Germinal center (tissue), 1 donor: ENCODE measurements around the gene NDUFB10.

Source experiments
- DNase-seq: peaks from one replicate; pipeline ENCODE4 v3.0.0; 2012; ENCODE audit warnings: mixed read lengths, low spot score

The NDUFB10 gene

DNA sequence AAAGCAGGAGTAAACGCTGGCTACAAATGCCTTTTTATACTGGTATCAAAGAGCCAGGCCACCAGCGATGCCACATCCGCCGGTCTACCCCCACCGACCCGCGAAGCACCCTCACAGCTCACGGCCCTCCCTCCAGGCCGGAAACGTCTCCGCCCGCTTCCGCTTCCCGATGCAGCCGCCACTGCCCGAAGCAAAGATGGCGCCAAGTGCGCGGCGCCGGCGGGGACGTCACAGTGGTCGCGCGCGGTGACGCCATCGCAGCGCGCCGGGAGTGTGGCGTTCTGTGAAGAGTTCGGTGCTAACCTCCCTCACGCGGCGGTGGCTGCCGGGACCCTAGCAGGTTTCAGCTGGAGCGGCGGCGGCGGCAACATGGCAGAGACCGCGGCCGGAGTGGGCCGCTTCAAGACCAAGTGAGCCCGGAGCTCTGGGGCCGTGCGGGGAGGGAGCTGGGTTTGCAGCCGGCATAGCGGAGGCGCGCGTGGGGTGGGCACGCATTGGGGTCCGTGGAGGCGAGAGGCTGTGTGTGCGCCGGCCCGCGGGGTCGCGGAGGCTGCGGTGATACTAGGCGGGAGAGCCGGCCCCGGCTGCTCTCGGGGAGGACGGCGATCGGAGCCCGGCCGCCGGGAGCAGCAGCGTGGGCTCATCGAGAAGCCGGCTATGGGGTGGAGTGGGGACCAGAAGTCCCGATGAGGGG, 12.6 kb downstream of the NDUFB10 start, which contains the start of gene TBL3:
TSS of gene TBL3 (plus strand) at position 258 of the 694 bp plus-strand sequence. CDS start at position 370, 112 bp downstream.
- DNase-seq, result peak; percentile 93

DNA sequence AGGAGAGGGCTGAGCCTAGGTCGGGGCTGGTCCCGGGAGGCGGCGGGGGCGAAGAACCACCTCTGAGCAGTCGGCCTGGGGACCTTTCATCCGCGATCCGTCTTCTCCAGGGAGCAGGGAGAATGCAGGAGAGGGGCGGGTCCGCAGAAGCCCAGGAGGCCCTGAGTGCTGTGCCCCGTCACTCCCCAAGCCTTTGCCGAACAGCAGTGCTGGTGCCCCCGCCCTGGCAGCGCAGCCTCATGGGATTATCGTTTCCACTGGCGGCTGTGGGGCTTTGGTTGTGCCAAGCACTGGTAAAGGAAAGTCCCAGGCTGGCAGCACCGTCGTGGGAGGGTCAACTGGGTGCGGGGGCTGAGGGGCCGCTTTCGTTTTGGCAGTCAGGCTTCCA, 13.1 kb downstream of the NDUFB10 start:
- DNase-seq, result no peak

DNA sequence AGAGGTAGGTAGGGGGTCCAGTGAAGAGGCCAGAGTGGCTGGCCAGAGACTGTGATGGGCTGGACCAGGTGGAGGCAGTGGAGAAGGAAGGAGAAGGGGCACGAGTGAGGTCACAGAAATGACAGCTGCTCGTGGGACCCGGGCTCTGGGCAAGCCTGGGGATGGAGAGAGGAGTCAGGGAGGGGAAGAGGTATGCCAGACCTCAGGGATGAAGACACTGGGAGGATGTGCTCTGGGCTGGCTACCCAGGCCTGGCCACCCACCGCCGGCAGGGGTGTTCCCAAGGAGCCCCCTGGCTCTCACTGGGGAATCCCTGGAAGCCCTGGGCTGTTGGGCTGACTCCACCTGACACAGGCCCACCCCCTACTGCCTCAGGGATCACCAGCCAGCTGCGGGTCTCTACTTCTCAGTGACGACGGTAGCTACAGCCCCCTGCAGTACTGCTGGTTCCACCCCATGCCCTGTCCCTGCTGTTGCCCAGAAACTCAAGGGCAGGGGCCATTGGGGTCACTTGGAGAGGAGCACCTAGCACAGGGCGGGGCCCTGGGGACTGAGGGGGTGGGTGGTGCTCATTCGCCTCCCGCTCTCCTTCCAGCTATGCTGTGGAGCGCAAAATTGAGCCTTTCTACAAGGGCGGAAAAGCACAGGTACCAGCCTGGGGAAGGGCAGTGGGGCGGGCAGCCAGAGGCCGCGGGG, 14.3 kb downstream of the NDUFB10 start:
- no peak for DNase-seq

DNA sequence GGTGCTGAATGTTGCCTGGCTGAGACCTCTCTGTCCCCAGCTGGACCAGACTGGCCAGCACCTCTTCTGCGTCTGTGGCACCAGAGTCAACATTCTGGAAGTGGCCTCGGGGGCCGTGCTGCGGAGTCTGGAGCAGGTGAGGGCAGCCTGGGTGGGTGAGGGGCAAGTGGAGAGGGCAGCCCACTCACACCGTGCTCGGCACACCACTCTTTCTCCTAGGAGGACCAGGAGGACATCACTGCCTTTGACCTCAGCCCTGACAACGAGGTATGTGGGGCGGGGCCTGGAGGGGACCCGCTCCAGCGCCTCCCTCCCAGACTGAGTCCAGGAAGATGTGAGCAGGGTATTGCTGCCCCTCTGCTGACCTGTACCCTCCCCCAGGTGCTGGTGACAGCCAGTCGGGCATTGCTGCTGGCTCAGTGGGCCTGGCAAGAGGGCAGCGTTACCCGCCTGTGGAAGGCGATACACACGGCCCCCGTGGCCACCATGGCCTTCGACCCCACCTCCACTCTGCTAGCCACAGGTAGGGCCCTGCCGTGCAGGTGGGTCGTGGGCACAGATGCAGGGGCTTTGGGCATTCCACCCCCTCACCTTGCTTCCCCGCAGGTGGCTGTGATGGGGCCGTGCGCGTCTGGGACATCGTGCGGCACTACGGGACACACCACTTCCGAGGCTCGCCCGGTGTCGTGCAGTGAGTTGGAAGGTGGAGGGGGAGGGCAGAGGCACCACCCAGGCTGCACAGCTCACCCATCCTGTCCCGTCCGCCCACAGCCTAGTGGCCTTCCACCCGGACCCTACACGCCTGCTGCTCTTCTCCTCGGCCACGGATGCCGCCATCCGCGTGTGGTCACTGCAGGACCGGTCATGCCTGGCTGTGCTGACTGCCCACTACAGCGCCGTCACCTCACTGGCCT, 15.1 kb downstream of the NDUFB10 start:
- no peak for DNase-seq

DNA sequence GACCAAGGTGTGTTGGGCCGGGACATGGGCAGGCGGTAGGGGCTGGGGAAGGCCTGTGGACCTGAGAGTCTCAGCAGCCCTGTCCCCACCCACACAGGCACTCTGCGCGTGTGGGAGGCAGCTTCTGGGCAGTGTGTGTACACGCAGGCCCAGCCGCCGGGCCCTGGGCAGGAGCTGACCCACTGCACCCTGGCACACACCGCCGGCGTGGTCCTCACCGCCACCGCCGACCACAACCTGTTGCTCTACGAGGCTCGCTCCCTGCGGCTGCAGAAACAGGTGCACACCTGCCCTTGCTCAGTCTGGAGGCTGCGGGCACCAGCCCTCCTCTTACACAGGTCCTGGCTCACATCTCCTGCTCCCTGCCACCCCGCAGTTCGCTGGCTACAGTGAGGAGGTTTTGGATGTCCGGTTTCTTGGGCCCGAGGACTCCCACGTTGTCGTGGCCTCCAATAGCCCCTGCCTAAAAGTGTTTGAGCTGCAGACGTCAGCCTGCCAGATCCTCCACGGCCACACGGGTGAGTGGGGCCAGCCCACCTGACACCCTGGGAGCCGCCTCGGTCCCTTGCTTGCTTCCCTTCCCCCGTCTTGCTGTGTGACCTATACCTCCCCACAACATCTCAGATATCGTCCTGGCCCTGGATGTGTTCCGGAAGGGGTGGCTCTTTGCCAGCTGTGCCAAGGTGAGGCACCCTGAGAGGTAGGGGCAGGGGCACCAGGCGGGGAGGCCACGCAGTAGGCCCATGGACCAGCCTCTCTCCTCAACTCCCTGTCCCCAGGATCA, 16.3 kb downstream of the NDUFB10 start:
- no peak for DNase-seq

DNA sequence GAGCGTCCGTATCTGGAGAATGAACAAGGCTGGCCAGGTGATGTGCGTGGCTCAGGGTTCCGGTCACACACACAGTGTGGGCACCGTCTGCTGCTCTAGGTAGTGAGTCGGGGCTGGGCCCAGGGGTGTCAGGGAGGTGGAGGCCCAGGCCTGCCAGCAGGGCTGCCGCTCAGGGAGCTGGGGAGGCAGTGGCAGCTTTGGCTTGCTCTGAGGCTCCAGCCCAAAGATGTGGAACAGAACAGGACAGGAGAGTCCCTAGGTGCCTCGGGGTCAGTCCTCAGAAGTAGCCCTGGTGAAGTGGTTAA, 16.8 kb downstream of the NDUFB10 start:
- DNase-seq, result no peak

DNA sequence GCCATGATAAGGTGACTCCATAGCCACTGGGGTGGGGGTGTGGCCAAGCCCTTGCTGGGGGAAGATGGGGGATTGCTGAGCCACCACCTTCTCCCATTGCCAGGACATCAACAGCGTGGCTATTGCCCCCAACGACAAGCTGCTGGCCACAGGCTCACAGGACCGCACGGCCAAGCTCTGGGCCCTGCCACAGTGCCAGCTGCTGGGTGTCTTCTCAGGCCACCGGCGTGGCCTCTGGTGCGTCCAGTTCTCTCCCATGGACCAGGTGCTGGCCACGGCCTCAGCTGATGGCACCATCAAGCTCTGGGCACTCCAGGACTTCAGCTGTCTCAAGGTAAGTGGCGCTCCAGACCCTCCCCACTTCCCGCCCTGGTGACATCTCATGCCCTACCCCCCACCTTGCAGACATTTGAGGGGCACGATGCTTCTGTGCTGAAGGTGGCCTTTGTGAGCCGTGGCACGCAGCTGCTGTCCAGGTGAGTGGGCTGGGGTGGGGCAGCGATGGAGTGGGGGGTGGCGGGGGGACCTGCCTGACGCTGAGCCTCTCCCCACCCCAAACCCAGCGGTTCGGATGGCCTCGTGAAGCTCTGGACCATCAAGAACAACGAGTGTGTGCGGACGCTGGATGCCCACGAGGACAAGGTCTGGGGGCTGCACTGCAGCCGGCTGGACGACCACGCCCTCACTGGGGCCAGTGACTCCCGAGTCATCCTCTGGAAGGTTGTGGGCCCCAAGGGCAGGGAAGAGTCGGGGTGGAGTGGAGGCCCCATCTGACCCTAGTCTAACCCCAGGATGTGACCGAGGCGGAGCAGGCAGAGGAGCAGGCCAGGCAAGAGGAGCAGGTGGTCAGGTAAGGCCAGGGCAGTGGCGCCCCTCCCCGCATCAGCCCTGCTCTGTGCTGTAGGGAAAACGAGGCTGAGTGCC, 17.9 kb downstream of the NDUFB10 start:
- DNase-seq, result no peak

DNA sequence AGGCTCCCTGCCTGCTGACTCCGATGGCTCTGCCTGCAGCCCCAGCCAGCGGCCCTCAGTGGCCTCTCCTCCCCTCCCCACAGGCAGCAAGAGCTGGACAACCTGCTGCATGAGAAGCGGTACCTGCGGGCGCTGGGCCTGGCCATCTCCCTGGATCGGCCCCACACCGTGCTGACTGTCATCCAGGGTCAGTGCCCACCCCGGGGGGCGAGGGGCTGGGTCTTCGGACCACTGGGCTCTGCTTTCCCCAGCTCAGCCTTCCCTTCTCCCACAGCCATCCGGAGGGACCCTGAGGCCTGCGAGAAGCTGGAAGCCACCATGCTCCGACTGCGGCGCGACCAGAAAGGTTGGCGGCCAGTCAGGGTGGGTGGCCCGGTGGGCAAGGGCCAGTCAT, 18.5 kb downstream of the NDUFB10 start:
- DNase-seq, result no peak

DNA sequence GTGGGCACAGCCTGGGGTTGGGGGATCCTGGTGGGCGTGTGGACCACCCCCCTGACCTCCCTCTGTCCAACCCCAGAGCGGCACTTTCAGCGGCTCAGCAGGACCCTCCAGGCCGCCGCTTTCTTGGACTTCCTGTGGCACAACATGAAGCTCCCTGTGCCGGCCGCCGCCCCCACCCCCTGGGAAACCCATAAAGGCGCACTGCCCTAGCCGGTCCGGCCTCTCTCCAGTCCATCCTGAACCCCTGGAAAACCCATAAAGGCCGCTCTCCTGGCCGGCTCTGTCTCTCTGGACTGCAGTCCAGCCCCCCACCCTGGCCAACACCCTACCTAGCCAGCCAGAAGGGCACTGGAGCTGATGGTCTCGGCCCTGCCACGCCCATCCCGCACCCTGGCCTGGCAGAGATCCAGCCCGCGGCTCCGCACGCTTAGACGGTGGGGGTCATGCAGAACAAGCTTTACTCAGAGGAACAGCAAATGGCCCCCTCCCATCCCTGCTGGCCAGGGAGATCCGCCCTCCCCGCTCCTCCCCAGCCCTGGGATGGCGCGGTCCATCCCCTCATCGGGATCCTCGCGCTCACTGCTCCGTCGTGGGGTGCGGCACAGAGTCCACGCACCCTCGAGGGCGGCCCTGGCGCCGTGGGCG, 19.3 kb downstream of the NDUFB10 start:
- no peak for DNase-seq

DNA sequence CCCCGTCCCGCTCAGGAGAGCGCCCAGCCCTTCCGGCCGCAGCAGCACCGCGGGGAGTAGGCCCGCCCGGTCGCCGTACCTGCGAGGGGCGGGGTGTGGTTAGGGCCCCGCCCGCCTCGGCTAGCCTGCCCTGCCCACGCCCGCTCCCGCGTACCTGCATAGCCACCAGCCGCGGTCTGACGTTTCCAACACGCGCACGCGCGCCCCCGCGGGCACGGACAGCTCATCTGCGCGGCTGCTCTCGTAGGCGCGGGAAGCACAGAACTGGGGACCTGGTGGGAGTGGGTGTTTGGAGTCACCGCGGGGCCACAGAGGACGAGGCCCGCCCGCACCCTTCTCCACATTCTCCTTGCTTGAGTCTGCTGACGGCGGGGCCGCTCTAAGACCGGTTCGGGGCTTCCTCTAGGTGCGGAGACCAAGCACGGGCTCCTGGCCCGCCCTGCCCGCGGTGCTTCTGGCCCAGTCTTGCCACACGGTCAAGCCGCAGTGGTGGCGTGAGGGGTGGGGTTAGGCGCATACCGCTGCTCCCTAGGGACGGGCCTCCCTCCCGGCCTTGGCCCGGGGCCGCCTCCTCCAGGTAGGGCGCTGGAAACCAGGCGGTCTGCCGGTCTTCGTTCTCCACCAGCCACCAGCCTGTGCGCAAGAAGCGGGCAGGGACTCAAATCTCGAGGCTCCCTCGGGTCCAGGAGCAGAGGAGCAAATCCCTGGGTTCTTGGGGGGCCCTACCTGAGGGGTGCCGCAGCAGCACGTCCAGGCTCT, 20.1 kb downstream of the NDUFB10 start:
- no peak for DNase-seq

DNA sequence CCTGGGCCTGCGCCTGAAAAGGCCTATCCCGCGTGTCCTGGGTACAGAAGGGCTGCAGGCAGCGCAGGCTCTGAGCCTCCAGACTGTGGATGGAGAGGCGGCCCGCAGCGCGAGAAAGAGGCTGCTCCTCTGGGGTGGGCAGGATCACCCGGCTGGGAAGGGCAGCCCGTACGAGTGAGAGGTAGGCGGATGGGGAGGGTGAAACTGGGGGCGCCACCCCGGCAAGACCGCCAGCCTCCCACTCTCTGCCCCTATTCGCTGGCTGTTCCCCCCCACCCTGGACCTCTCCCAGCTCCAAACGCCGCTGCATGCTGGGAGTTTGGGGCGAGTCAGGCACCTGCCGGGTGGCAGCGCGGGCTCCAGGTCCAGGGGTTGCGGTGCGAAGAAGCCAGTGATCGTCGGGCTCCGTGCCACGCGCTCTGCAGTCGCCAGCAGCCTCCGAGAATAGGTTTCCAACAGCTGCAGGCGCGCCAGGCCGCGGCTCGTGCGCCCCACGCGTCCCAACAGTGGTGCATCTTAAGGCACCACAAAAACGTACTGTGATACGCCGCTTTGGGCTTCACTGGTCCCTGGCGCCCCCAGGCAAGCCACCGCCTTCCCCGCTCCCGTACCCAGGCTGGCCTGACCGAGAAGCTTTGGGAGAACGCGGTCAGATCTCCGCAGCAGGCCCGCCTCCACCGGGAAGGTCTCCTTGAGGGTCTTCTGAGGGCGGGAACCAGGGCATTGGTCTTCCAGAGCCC, 20.9 kb downstream of the NDUFB10 start:
- no peak for DNase-seq

DNA sequence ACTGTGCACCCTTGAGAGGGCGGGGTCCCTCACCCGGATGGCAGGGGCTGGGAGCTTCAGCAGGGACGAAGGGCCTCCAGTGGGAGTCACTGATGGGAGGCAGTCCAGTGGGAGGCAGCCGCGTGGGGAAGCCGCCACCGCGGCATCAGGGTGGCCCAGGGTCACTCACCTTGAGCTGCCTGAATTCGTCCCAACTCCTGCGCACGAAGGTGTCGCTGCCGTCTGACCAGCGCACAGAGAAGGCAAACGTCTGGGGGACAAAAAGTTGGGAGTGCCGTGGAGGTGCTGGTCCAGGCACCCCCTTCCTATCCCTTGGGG, 21.4 kb downstream of the NDUFB10 start:
- no peak for DNase-seq

DNA sequence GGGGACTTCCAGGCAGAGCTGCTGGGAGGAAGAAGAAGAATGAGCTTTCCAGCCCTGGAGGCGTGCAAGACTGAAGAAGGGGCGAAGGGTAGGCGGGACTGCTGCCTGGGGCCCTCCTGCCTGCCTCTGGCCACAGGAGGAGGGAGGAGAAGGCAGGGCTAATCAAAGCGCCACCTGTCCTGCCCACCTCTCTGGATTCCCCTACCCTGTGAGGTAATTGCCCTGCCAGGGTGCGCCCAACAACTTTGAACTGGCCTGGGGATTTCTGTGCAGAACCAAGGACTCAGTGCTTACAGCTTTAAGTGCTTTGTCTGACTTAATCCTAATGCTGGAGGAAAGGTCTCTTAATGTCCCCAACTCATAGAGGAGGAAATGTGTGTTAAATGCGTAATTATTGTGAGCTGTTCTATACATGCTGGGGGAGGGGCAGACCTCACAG, 22.1 kb downstream of the NDUFB10 start, which contains the start of gene NOXO1:
TSS of gene NOXO1 (minus strand) at position 72 of the 439 bp plus-strand sequence. CDS start 290 bp downstream, outside the sequence.
- no peak for DNase-seq

DNA sequence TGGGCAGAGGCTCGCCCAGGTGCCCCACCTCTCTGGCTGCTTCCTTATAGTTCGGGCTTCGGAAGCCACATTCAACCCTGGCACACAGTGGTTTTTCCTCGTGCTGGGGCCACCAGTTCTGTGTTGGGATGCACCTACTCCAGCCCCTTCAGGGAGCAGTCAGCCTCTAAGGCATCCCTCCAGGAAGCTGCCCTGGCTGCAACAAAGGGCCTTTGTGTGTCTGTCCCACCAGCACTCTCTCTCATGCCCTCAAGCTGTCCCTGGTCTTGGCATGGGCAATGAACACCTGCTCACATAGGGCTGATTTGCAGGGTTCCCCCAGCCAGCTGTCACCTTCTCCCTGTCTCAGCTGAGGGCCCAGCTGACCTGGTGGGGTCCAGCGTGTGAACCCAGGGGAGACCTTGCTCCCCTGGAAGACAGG, 22.7 kb downstream of the NDUFB10 start:
- no peak for DNase-seq

DNA sequence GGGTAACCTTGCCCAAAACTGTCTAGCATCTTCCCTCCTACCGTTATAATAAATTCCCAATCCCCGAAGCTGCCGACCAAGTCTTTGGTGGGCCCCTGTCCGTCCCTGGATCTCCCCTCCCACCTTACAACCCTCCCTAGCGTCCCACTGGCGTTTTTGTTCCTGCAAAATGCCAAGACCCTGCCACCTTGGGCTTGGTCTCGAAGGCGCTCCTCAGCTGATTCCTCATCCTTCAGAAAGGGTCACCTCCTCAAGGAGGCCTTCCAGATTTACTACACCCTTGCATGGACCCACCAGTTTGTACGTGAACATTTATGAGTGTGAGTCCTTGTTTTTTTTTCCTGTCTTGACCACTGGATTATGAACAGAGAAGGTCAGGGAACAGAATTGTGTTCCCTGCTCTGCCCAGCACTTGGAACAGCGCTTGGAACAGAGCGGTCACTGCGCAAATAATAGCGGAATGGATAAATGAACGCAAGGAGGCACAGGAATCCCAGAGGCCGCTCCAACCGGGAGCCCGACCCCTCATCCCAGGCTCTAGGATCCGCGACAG, 23.7 kb downstream of the NDUFB10 start:
- DNase-seq, result no peak

DNA sequence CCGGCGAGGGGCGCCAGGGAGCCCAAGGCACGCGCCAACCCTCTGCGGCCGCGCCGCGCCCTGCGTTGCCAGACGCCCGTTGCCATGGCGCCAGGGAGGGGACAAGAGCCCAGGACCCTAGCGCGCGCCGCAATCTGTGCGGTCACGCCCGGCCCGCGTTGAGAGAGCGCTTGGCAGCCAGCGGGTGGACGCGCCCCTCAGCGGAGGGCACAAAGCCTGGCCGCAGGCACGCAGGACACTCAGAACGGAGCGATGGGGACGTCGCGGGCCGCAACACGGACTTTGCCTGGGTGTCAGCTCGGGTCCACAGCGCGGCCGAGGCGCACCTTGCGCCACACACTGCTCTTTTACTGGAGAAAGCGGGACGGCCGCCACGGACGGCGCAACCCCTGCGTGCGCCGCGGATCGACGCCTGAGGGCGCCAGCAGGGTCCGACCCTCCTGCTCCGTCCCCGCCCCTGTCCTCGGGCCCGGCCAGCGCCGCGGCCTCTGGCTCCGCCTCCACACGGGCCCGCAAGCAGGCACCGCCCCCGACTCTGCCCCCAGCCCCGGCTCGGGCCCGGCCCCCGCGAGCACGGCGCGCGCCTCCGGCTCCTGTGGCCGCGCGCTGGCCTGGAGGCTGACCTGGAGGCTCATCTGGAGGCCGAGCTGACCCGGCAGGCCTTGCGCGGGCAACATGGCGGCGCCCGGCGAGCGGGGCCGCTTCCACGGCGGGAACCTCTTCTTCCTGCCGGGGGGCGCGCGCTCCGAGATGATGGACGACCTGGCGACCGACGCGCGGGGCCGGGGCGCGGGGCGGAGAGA, 24.4 kb downstream of the NDUFB10 start, which contains the start of gene GFER:
TSS of gene GFER (plus strand) at position 650 of the 803 bp plus-strand sequence. CDS start at position 676, 26 bp downstream.
- peak; percentile 88 for DNase-seq
